ENCODE measurements around the gene DNAJC5. TPM values are rescaled to one million over a fixed set of nuclear protein-coding genes. Genes with fewer than 3 reads are reported as not detected.

DNAJC5 gene
- total RNA-seq, 1 donor from 2014 or later = 44.2 TPM

DNA sequence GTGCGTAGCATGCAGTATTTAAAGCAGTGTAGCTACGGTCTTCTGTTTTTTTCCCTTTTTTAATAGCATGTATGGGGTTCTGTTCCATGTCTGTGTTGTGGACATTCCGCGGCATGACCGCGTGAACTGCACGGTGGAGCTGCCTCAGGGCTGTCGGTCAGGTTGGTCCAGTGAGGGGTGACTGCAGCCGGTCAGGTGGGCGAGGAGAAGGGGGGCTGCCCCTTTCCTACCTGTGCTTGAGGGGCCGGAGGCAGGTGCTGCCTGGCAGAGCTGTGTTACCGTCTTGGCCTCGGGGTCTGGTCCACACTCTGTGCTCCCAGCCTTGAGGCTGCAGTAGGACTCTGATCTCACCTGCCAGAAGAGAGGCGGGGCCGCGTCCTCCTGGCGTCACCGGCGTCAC, 36.8 kb downstream of the DNAJC5 start:
- Mint-ChIP-seq H3K9me3 (ENCODE audit: low read depth) (no peaks in the 10 kb centered on the region), H3K4me1 (ENCODE audit: low read depth) (peaks cover 2% of the 10 kb centered on the region), H3K27ac (ENCODE audit: unreplicated experiment) (no peak overlapping the region), H3K27me3 (ENCODE audit: low read depth) (no peaks in the 10 kb centered on the region), H3K4me3 (ENCODE audit: unreplicated experiment) (no peak overlapping the region), H3K36me3 (ENCODE audit: low read depth) (peaks cover 39% of the 10 kb centered on the region)
- DNase-seq (ENCODE audit: low spot score) = no peak
- TF ChIP-seq CTCF (IDR thresholded peaks at IDR 0.05) = no peak

DNA sequence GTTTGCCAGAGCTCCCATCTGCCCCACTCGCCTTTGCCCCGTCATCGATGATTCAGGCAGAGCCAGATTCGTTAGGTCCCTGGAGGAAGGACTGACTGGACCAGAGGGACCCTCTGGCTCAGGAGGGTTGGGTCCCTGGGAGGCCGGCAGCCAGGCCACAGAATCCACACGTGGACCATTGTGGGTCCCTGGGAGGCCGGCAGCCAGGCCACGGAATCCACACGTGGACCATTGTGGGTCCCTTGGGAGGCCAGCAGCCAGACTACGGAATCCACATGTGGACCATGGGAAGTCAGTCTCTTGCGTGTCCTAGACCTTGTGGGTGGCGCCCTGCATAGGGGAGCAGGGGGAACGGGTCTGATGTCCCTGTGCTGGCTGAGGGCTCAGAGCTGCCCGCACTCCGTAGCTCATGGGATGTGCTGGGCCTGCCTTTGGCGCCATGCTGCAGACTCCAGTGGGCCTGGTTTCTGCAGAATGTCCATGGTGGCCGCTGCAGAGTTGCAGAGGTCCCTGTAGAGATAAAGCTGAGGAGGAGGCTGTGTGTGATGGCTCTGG, 37.8 kb downstream of the DNAJC5 start:
- H3K4me1 Mint-ChIP-seq (ENCODE audit: low read depth) = no peaks in the 10 kb centered on the region
- no peak overlapping the region for H3K27ac Mint-ChIP-seq (ENCODE audit: unreplicated experiment)
- H3K27me3 Mint-ChIP-seq (ENCODE audit: low read depth) = no peaks in the 10 kb centered on the region
- no peak for TF ChIP-seq CTCF (IDR thresholded peaks at IDR 0.05)
- H3K9me3 Mint-ChIP-seq (ENCODE audit: low read depth) = no peaks in the 10 kb centered on the region
- no peak overlapping the region for H3K4me3 Mint-ChIP-seq (ENCODE audit: unreplicated experiment)
- peaks cover 36% of the 10 kb centered on the region for H3K36me3 Mint-ChIP-seq (ENCODE audit: low read depth)
- DNase-seq (ENCODE audit: low spot score) = no peak

GRCh38 chr20:63933646-63934045, 38.7 kb downstream of the DNAJC5 start:
- H3K36me3 Mint-ChIP-seq (ENCODE audit: low read depth) = peaks cover 30% of the 10 kb centered on the region
- no peak for DNase-seq (ENCODE audit: low spot score)
- no peaks in the 10 kb centered on the region for H3K4me1 Mint-ChIP-seq (ENCODE audit: low read depth)
- no peak for TF ChIP-seq CTCF (IDR thresholded peaks at IDR 0.05)
- H3K9me3 Mint-ChIP-seq (ENCODE audit: low read depth) = no peaks in the 10 kb centered on the region
- H3K4me3 Mint-ChIP-seq (ENCODE audit: unreplicated experiment) = no peak overlapping the region
- H3K27ac Mint-ChIP-seq (ENCODE audit: unreplicated experiment) = no peak overlapping the region
- no peaks in the 10 kb centered on the region for H3K27me3 Mint-ChIP-seq (ENCODE audit: low read depth)

GRCh38 chr20:63934271-63935068, 39.5 kb downstream of the DNAJC5 start:
- Mint-ChIP-seq H3K9me3 (ENCODE audit: low read depth) (no peaks in the 10 kb centered on the region), H3K27me3 (ENCODE audit: low read depth) (no peaks in the 10 kb centered on the region), H3K27ac (ENCODE audit: unreplicated experiment) (peak overlapping the region; percentile 41), H3K4me1 (ENCODE audit: low read depth) (no peaks in the 10 kb centered on the region), H3K4me3 (ENCODE audit: unreplicated experiment) (no peak overlapping the region), H3K36me3 (ENCODE audit: low read depth) (peaks cover 24% of the 10 kb centered on the region)
- DNase-seq (ENCODE audit: low spot score) = peak; percentile 87
- TF ChIP-seq CTCF (IDR thresholded peaks at IDR 0.05) = peak; percentile 60

DNA sequence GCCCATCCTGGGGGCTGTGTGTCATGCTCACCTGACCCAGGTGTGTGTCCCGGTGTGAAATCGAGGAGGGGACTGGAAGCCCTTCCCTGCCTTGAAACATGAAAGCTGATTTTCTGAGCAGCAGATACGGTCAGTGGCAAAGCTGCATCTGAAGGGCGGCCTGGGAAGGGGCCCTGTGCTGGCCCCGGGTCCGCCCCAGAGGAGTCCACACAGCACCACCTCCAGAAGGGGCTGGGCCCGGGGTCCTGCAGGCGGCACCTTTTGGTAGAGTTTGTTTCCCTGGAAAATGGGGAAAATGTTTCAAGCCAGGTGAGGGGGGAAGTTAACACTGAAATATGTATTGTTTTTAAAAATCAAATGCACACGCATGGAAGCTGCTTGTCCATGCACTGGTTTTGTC, 40.5 kb downstream of the DNAJC5 start:
- Mint-ChIP-seq H3K9me3 (ENCODE audit: low read depth) (no peaks in the 10 kb centered on the region), H3K27me3 (ENCODE audit: low read depth) (no peaks in the 10 kb centered on the region), H3K27ac (ENCODE audit: unreplicated experiment) (no peak overlapping the region), H3K4me1 (ENCODE audit: low read depth) (no peaks in the 10 kb centered on the region), H3K4me3 (ENCODE audit: unreplicated experiment) (no peak overlapping the region), H3K36me3 (ENCODE audit: low read depth) (peaks cover 24% of the 10 kb centered on the region)
- DNase-seq (ENCODE audit: low spot score) = no peak
- no peak for TF ChIP-seq CTCF (IDR thresholded peaks at IDR 0.05)
